G401 (cell line): ENCODE data around the gene SIGLEC5. TPM values are rescaled to one million over a fixed set of nuclear protein-coding genes. Genes with fewer than 3 reads are reported as not detected.

ENCODE experiments used
- DNase-seq: peaks from one replicate; pipeline ENCODE4 v3.0.0-alpha.2; 2015; ENCODE audit warnings: low spot score
- in situ Hi-C: cut with HindIII; loops from 2 replicates; pipeline ENCODE4 v1.10.0; 2016; ENCODE audit warnings: low sequenced_read_pairs, mixed read lengths
- total RNA-seq: library from RNA; depleted of rRNA; stranded (reverse); fragments of >200 nt; shearing (Covaris generic); gene quantifications from 2 replicates; pipeline ENCODE4 v1.2.3, GENCODE V29; 2014; rRNA removed

The SIGLEC5 gene
- total RNA-seq, 1 experiment from 2014 or later = not detected

DNA sequence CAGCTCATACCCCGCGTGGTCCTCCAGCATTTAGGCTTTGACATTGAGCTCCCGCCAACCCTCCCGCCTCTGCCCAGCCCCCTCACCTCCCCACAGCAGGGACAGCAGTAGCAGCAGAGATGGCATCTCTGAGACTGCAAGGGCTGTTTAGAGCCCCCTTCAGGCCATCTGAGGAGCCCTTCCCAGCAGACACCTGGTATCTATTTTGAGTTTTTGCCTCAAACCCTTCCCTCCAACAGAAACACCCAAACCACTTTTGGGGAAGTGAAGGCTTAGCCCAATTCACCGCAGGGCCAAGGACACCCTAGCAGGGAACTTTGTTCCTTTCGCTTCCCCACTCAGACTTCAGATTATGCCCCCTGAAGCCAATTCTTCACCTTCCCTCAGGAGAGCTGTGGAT, 65.4 kb downstream of the SIGLEC5 start:
- DNase-seq = no peak
- in situ Hi-C loops = no loop called here

Other genes starting within 250 kb of the SIGLEC5 start
- gene LIM2, start 242.4 kb downstream of the SIGLEC5 start, total RNA-seq = not detected in 2 replicates
- gene C19orf84, start 239.8 kb downstream of the SIGLEC5 start, total RNA-seq = not detected in 2 replicates
- not detected in 2 replicates for gene SIGLEC10, start 212.8 kb downstream of the SIGLEC5 start, total RNA-seq
- not detected in 2 replicates for gene SIGLEC8, start 171.9 kb downstream of the SIGLEC5 start, total RNA-seq
- gene CEACAM18, start 151.9 kb downstream of the SIGLEC5 start, total RNA-seq = not detected in 2 replicates
- not detected in 2 replicates for gene SIGLEC12, start 128.6 kb downstream of the SIGLEC5 start, total RNA-seq
- gene SIGLEC6, start 98.7 kb downstream of the SIGLEC5 start, total RNA-seq = not detected in 2 replicates
- gene ZNF175, start 59.1 kb downstream of the SIGLEC5 start, total RNA-seq = 6.3 and 7.2 TPM in 2 replicates
- not detected in 2 replicates for gene SIGLEC14, start 16.4 kb upstream of the SIGLEC5 start, total RNA-seq
- gene SPACA6, start 62.9 kb upstream of the SIGLEC5 start, total RNA-seq = 0.98 and 4.7 TPM in 2 replicates
- gene HAS1, start 93.6 kb upstream of the SIGLEC5 start, total RNA-seq = not detected in 2 replicates
- not detected in 2 replicates for gene FPR1, start 121.5 kb upstream of the SIGLEC5 start, total RNA-seq
- not detected in 2 replicates for gene FPR2, start 130.8 kb upstream of the SIGLEC5 start, total RNA-seq
- gene FPR3, start 164.8 kb upstream of the SIGLEC5 start, total RNA-seq = not detected in 2 replicates